Loucy (cell line): ENCODE data around the gene ETAA1.

Experiments used
- H2AFZ ChIP-seq: fragments of 200-600 bp; sonication (generic); 2 replicates; pipeline ENCODE4 v1.6.0; 2016; ENCODE audit warnings: antibody characterized with exemption, mild to moderate bottlenecking, low read length, moderate library complexity
- H3F3A ChIP-seq: fragments of 200-600 bp; 2 replicates; pipeline ENCODE4 v1.6.0; 2016; ENCODE audit warnings: antibody characterized with exemption, low read depth, mild to moderate bottlenecking
- H3K27me3 ChIP-seq: fragments of 200-600 bp; sonication (generic); 2 replicates; pipeline ENCODE4 v1.6.1; 2014; ENCODE audit warnings: low read length, mild to moderate bottlenecking; ENCODE audit not compliant: insufficient read depth, poor library complexity, severe bottlenecking
- H3K36me3 ChIP-seq: fragments of 200-600 bp; sonication (generic); 2 replicates; pipeline ENCODE4 v1.6.1; 2016; ENCODE audit warnings: low read length; ENCODE audit not compliant: insufficient read depth
- H3K4me1 ChIP-seq: fragments of 200-600 bp; sonication (generic); 2 replicates; pipeline ENCODE4 v1.5.1; 2014; ENCODE audit warnings: low read length, mild to moderate bottlenecking; ENCODE audit not compliant: insufficient read depth, poor library complexity, severe bottlenecking
- H3K4me2 ChIP-seq: fragments of 200-600 bp; sonication (generic); 2 replicates; pipeline ENCODE4 v1.6.0; 2014; ENCODE audit warnings: antibody characterized with exemption, low read length, low read depth, mild to moderate bottlenecking; ENCODE audit not compliant: poor library complexity, severe bottlenecking
- H3K4me3 ChIP-seq: fragments of 200-600 bp; sonication (generic); 2 replicates; pipeline ENCODE4 v1.5.1; 2014; ENCODE audit warnings: low read length, mild to moderate bottlenecking, mixed read lengths; ENCODE audit not compliant: poor library complexity, severe bottlenecking
- H3K79me2 ChIP-seq: fragments of 200-600 bp; sonication (generic); 2 replicates; pipeline ENCODE4 v1.6.1; 2014; ENCODE audit warnings: low read length; ENCODE audit not compliant: insufficient read depth
- H3K9ac ChIP-seq: fragments of 200-600 bp; sonication (generic); 2 replicates; pipeline ENCODE4 v1.6.0; 2014; ENCODE audit warnings: mild to moderate bottlenecking, low read depth, low read length, moderate library complexity; ENCODE audit not compliant: poor library complexity, severe bottlenecking
- H3K9me2 ChIP-seq: fragments of 200-600 bp; sonication (generic); replicated peaks from 2 replicates; pipeline ENCODE4 v1.6.1; 2016; ENCODE audit warnings: low read depth, low read length, mixed read lengths
- H3K9me3 ChIP-seq: fragments of 200-600 bp; sonication (generic); 2 replicates; pipeline ENCODE4 v1.6.1; 2014; ENCODE audit warnings: mild to moderate bottlenecking, antibody characterized with exemption, low read length, low read depth; ENCODE audit not compliant: insufficient read depth
- H4K20me1 ChIP-seq: fragments of 200-600 bp; sonication (generic); 2 replicates; pipeline ENCODE4 v1.6.0; 2014; ENCODE audit warnings: antibody characterized with exemption, low read length, mild to moderate bottlenecking; ENCODE audit not compliant: insufficient read depth, poor library complexity, severe bottlenecking
- EZH2phosphoT487 ChIP-seq: fragments of 200-600 bp; IDR thresholded peaks from 2 replicates; pipeline ENCODE4 v1.6.1; 2018; ENCODE audit warnings: antibody characterized with exemption, mild to moderate bottlenecking, moderate library complexity, borderline replicate concordance
- TF ChIP-seq, protein P1 (sequence below): fragments of 200-600 bp; sonication (generic); conservative IDR thresholded peaks from 2 replicates; pipeline ENCODE4 v1.5.1; 2014; ENCODE audit warnings: mild to moderate bottlenecking, antibody characterized with exemption, low read length

ETAA1 gene

DNA sequence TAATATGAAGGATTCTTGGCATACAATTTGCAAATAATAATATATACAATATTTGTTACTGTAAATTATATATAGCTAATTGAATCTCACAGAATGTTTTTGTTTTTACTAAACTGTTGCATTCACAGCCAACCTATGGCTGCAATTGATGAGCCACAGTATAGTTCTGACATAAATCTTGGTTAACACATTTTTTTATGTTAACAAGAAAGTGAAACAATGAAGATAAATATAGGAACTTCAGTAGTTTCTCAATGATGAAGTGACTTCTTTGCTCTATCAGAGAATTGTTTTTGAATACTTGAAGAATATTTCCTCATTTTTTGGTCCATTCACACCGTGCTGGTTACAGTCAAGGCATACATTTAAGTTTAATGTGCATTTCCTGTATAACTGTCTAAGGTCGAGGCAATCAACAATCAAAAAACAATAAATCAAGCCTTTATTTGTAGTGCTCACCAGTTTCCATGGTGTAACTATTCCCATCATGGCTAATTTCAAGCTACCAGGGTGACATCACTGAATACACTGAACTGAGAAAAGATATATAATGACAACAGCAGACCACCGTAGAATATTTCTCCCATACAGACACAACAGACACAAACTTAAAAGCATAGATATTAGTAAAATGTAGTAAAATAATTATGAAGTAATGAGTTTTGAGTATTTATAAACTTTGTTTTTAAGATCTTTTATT, 12.9 kb upstream of the ETAA1 start:
- Histone ChIP-seq H3K79me2 (no peaks in the 10 kb centered on the region), H3K9ac (no peak overlapping the region), H3K4me2 (no peak overlapping the region), H3F3A (no peaks in the 10 kb centered on the region), H3K27me3 (no peaks in the 10 kb centered on the region), H3K9me3 (no peaks in the 10 kb centered on the region), H3K4me3 (no peak overlapping the region), H3K9me2 (0 out of 2 replicates have a peak, but pooled peaks cover 3% of the 10 kb centered on the region), H3K4me1 (no peaks in the 10 kb centered on the region), H3K36me3 (no peaks in the 10 kb centered on the region), H4K20me1 (no peaks in the 10 kb centered on the region), H2AFZ (no peak overlapping the region)
- TF ChIP-seq EZH2phosphoT487 = no peak
- TF ChIP-seq, protein P1, sequence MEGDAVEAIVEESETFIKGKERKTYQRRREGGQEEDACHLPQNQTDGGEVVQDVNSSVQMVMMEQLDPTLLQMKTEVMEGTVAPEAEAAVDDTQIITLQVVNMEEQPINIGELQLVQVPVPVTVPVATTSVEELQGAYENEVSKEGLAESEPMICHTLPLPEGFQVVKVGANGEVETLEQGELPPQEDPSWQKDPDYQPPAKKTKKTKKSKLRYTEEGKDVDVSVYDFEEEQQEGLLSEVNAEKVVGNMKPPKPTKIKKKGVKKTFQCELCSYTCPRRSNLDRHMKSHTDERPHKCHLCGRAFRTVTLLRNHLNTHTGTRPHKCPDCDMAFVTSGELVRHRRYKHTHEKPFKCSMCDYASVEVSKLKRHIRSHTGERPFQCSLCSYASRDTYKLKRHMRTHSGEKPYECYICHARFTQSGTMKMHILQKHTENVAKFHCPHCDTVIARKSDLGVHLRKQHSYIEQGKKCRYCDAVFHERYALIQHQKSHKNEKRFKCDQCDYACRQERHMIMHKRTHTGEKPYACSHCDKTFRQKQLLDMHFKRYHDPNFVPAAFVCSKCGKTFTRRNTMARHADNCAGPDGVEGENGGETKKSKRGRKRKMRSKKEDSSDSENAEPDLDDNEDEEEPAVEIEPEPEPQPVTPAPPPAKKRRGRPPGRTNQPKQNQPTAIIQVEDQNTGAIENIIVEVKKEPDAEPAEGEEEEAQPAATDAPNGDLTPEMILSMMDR = no peak

DNA sequence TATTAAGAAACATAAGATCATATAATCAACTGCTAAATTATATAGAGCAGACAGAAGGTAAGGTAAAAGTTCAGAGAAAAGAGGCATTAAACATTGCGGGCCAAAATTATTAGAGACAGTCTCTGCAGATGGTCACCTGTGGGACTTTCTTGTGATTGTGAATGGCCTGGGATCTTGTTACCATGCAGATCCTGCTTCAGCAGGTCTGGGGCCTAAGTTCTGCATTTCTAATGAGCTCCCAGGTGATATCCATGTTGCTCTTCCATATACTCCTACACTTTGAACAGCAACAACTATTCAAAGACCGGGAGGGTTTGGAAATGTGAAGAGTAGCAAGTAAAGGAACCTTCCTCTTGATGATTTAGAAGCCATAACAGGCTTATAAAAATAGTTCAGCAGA, 8.5 kb upstream of the ETAA1 start:
- Histone ChIP-seq H3K4me1 (no peaks in the 10 kb centered on the region), H3K36me3 (no peaks in the 10 kb centered on the region), H3K9ac (no peak overlapping the region), H3K4me3 (no peak overlapping the region), H2AFZ (no peak overlapping the region), H3K9me3 (no peaks in the 10 kb centered on the region), H3K9me2 (0 out of 2 replicates have a peak, but pooled peaks cover 3% of the 10 kb centered on the region), H3F3A (no peaks in the 10 kb centered on the region), H4K20me1 (no peaks in the 10 kb centered on the region), H3K27me3 (no peaks in the 10 kb centered on the region), H3K4me2 (no peak overlapping the region), H3K79me2 (no peaks in the 10 kb centered on the region)
- no peak for TF ChIP-seq EZH2phosphoT487
- TF ChIP-seq, protein P1 = no peak

DNA sequence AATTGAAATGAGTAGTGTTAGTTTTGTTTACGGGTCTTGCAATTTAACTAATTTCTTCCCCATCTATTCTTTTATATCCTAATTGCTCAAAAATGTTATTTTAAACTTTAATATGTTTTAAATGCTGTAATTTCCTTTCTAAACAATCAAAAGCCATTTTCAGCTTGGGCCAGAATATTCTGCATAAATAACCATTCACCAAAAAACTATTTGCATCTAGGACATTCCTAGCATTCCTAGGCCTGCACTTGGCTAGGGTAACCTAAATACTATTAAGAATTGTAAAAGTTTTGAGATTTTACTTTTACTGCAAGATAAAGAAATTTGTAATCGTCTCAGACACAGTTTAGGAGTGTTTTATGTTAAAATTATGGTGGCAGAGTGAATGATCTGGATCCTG, 7.8 kb upstream of the ETAA1 start:
- Histone ChIP-seq H3F3A (no peaks in the 10 kb centered on the region), H2AFZ (no peak overlapping the region), H3K4me3 (no peak overlapping the region), H4K20me1 (no peaks in the 10 kb centered on the region), H3K9me2 (0 out of 2 replicates have a peak, but pooled peaks cover 3% of the 10 kb centered on the region), H3K9ac (no peak overlapping the region), H3K4me2 (no peak overlapping the region), H3K4me1 (no peaks in the 10 kb centered on the region), H3K27me3 (no peaks in the 10 kb centered on the region), H3K79me2 (no peaks in the 10 kb centered on the region), H3K36me3 (no peaks in the 10 kb centered on the region), H3K9me3 (no peaks in the 10 kb centered on the region)
- TF ChIP-seq, protein P1 = no peak
- no peak for TF ChIP-seq EZH2phosphoT487
